OCI-LY1 (cell line): ENCODE measurements around the gene PLEKHG2.
"Not testable (repeated sequence)": the region's sequence is repeated elsewhere in the genome, so short reads cannot be mapped to it uniquely, and the experiment has no call there.

Experiments
- H2AFZ ChIP-seq: fragments of 200-600 bp; sonication (generic), shearing (Covaris generic); 2 replicates; pipeline ENCODE4 v1.6.0; 2014; ENCODE audit warnings: antibody characterized with exemption, mild to moderate bottlenecking, low read length
- H3F3A ChIP-seq: fragments of 200-600 bp; sonication (generic), shearing (Covaris generic); 2 replicates; pipeline ENCODE4 v1.6.0; 2014; ENCODE audit warnings: mild to moderate bottlenecking, antibody characterized with exemption, low read length, moderate library complexity; ENCODE audit not compliant: insufficient read depth
- H3K27ac ChIP-seq: fragments of 200-600 bp; sonication (generic); 2 replicates; pipeline ENCODE4 v1.5.1; 2014; ENCODE audit warnings: low read length, mixed run types, mild to moderate bottlenecking, low read depth; ENCODE audit not compliant: poor library complexity, severe bottlenecking
- H3K27me3 ChIP-seq: fragments of 200-600 bp; sonication (generic); 2 replicates; pipeline ENCODE4 v1.6.0; 2014; ENCODE audit warnings: antibody characterized with exemption, mild to moderate bottlenecking, low read length, moderate library complexity; ENCODE audit not compliant: insufficient read depth
- H3K36me3 ChIP-seq: fragments of 200-600 bp; sonication (generic); 2 replicates; pipeline ENCODE4 v1.6.1; 2014; ENCODE audit warnings: mild to moderate bottlenecking, antibody characterized with exemption, low read length, moderate library complexity, mixed read lengths; ENCODE audit not compliant: insufficient read depth
- H3K4me1 ChIP-seq: fragments of 200-600 bp; sonication (generic); 2 replicates; pipeline ENCODE4 v1.5.1; 2014; ENCODE audit warnings: mild to moderate bottlenecking, low read length, moderate library complexity; ENCODE audit not compliant: insufficient read depth, severe bottlenecking
- H3K4me2 ChIP-seq: fragments of 200-600 bp; sonication (generic), shearing (Covaris generic); 2 replicates; pipeline ENCODE4 v1.6.1; 2014; ENCODE audit warnings: low read length
- H3K4me3 ChIP-seq: fragments of 200-600 bp; sonication (generic); 2 replicates; pipeline ENCODE4 v1.5.1; 2014; ENCODE audit warnings: low read length, low read depth, mild to moderate bottlenecking, mixed read lengths; ENCODE audit not compliant: poor library complexity, severe bottlenecking
- H3K79me2 ChIP-seq: fragments of 200-600 bp; shearing (Covaris generic); 2 replicates; pipeline ENCODE4 v1.6.1; 2016; ENCODE audit warnings: mixed run types, low read length, mixed read lengths; ENCODE audit not compliant: insufficient read depth
- H3K9ac ChIP-seq: fragments of 200-600 bp; sonication (generic), shearing (Covaris generic); 2 replicates; pipeline ENCODE4 v1.6.1; 2014; ENCODE audit warnings: mild to moderate bottlenecking, low read length, mixed read lengths
- H3K9me2 ChIP-seq: fragments of 200-600 bp; sonication (generic), shearing (Covaris generic); 2 replicates; pipeline ENCODE4 v1.6.1; 2014; ENCODE audit warnings: low read depth, mild to moderate bottlenecking, low read length, mixed read lengths
- H3K9me3 ChIP-seq: fragments of 200-600 bp; shearing (Covaris generic); 2 replicates; pipeline ENCODE4 v1.6.1; 2014; ENCODE audit warnings: low read length, mixed read lengths
- H4K20me1 ChIP-seq: fragments of 200-600 bp; sonication (generic), shearing (Covaris generic); 2 replicates; pipeline ENCODE4 v1.6.0; 2016; ENCODE audit warnings: mild to moderate bottlenecking, low read length; ENCODE audit not compliant: insufficient read depth
- EZH2 ChIP-seq: fragments of 200-600 bp; sonication (generic), shearing (Covaris generic); IDR thresholded peaks from 2 replicates; pipeline ENCODE4 v1.8.0; 2017; ENCODE audit warnings: borderline replicate concordance, mixed run types, mild to moderate bottlenecking, antibody characterized with exemption, low read length, moderate library complexity, mixed read lengths
- TF ChIP-seq, protein P1 (sequence below): fragments of 200-600 bp; sonication (generic), shearing (Covaris generic); IDR thresholded peaks from 2 replicates; pipeline ENCODE4 v1.5.1; 2017; ENCODE audit warnings: mild to moderate bottlenecking, antibody characterized with exemption, low read length, moderate library complexity, mixed read lengths

PLEKHG2 gene

DNA sequence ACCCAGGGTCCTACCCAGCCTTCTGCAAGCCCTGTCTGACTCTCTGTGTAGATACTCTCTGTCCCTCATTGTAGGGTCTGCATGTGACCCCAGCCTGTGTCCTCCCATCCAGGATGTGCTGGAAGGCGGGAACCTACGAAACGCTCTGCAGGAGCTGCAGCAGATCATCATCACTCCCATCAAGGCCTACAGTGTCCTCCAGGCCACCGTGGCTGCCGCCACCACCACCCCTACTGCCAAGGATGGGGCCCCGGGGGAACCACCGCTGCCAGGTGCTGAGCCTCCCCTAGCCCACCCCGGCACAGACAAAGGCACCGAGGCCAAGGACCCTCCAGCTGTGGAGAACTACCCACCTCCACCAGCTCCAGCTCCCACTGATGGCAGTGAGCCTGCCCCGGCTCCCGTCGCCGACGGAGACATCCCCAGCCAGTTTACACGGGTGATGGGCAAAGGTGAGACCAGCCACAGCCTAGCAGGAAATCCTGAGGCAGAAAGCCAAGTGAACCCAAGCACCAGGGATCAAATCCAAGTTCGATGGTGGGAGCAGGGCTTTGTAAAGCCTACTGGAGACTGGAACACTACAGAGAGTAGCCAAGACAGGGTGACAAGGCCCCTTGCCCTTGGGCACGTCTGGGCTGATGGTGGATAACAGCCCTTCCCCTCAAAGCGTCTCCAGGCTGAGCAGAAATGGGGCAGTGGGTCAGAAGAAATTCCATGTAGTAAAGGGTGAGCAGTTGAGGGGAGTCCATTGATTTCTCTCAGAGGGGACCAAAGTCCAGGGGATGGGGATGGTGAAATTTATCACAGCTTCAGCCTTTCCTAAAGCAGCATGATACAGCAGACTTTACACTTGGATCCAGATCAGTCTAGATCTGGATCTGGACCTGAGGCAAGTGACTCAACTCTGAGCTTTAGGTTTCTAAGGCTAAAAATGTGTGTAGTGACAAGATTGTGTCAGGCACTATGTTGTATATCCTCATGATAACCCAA is 34.8 kb upstream of the PLEKHG2 start:
- Histone ChIP-seq H3F3A (no peaks in the 10 kb centered on the region), H3K4me1 (no peaks in the 10 kb centered on the region), H3K36me3 (peaks cover 84% of the 10 kb centered on the region), H3K4me3 (no peak overlapping the region), H3K9ac (no peak overlapping the region), H4K20me1 (no peaks in the 10 kb centered on the region), H3K4me2 (no peak overlapping the region), H3K9me2 (no peaks in the 10 kb centered on the region), H2AFZ (no peak overlapping the region), H3K79me2 (no peaks in the 10 kb centered on the region), H3K27me3 (no peaks in the 10 kb centered on the region), H3K27ac (no peak overlapping the region), H3K9me3 (no peaks in the 10 kb centered on the region)
- TF ChIP-seq, protein P1, sequence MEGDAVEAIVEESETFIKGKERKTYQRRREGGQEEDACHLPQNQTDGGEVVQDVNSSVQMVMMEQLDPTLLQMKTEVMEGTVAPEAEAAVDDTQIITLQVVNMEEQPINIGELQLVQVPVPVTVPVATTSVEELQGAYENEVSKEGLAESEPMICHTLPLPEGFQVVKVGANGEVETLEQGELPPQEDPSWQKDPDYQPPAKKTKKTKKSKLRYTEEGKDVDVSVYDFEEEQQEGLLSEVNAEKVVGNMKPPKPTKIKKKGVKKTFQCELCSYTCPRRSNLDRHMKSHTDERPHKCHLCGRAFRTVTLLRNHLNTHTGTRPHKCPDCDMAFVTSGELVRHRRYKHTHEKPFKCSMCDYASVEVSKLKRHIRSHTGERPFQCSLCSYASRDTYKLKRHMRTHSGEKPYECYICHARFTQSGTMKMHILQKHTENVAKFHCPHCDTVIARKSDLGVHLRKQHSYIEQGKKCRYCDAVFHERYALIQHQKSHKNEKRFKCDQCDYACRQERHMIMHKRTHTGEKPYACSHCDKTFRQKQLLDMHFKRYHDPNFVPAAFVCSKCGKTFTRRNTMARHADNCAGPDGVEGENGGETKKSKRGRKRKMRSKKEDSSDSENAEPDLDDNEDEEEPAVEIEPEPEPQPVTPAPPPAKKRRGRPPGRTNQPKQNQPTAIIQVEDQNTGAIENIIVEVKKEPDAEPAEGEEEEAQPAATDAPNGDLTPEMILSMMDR = no peak
- no peak for TF ChIP-seq EZH2

DNA sequence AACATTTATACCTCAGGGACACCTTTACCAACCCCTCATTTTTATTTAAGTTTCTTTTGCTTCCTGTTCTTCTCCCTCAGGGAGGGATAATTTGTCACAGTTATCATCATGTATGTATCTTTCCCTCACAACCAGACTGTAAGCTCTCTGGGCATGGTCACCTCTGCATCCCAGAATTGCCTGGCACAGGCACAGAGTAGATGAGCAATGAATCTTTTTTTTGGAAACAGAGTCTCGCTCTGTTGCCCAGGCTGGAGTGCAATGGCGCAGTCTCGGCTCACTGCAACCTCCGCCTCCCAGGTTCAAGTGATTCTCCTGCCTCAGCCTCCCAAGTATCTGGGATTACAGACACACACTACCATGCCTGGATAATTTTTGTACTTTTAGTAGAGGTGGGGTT is 33.1 kb upstream of the PLEKHG2 start:
- H3K27me3 ChIP-seq, H2AFZ ChIP-seq, H3K4me1 ChIP-seq, H3K9ac ChIP-seq, H3K79me2 ChIP-seq, H3K4me3 ChIP-seq, H4K20me1 ChIP-seq, H3K9me3 ChIP-seq, H3K27ac ChIP-seq, H3K4me2 ChIP-seq, H3K9me2 ChIP-seq, H3F3A ChIP-seq: not testable (repeated sequence)
- peaks cover 82% of the 10 kb centered on the region for H3K36me3 ChIP-seq

DNA sequence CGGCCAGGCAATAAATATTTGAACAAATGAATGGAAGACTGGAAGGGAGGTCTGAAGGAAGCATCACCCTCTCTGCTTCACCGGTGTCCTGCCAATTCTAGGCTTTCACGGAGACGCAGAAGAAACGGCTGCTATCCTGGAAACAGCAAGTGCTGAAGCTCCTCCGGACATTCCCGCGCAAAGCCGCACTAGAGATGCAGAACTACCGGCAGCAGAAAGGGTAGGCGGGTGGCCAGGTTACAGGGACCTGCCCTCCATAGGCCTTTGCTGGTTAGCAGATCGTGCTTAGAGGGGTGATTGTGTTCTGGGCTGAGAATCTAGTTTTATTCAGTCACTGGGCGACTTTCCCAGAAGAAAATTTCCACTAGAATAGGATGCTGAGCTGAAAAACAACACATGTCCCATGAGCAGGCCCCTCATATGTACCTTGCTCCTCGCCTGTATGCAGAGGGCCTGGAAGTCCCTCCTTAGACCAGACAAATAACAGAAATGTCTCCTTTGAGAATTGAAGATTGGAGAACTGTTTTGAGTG is 32.5 kb upstream of the PLEKHG2 start:
- H3K4me1 ChIP-seq = no peaks in the 10 kb centered on the region
- no peaks in the 10 kb centered on the region for H3K9me3 ChIP-seq
- H3K9ac ChIP-seq = no peak overlapping the region
- H2AFZ ChIP-seq = no peak overlapping the region
- no peaks in the 10 kb centered on the region for H3K79me2 ChIP-seq
- no peaks in the 10 kb centered on the region for H3K9me2 ChIP-seq
- no peak overlapping the region for H3K27ac ChIP-seq
- no peaks in the 10 kb centered on the region for H4K20me1 ChIP-seq
- no peak overlapping the region for H3K4me3 ChIP-seq
- TF ChIP-seq, protein P1 = no peak
- no peak for TF ChIP-seq EZH2
- H3K4me2 ChIP-seq = no peak overlapping the region
- H3K36me3 ChIP-seq = peaks cover 86% of the 10 kb centered on the region
- H3F3A ChIP-seq = no peaks in the 10 kb centered on the region
- H3K27me3 ChIP-seq = no peaks in the 10 kb centered on the region
